ENCODE measurements around the gene RABGAP1L.

Gene RABGAP1L

GRCh38 chr1:174764191-174764590 lies 604.9 kb downstream of the RABGAP1L start:
- no CpG with 5 or more reads among the region's 2 CpGs for WGBS, 2 donors (ENCODE audit: extremely low coverage in 2 of 2, insufficient read length in 2 of 2, insufficient replicate concordance in 1 of 2)
- no peak overlapping the region for H2BK12ac ChIP-seq (ENCODE audit: low read length)
- H3K18ac ChIP-seq (ENCODE audit: low read length), result no peak overlapping the region
- H3K14ac ChIP-seq (ENCODE audit: low read length), result no peak overlapping the region
- H3K27me3 ChIP-seq (ENCODE audit: control insufficient read depth in 3 of 3, insufficient read depth in 3 of 3, low read depth in 1 of 3, low read length in 3 of 3), result no peaks in the 10 kb centered on the region
- H3K9ac ChIP-seq (ENCODE audit: low read depth, low read length, poor library complexity), result no peak overlapping the region
- H2BK5ac ChIP-seq (ENCODE audit: low read length), result no peak overlapping the region
- no peak overlapping the region for H3K4ac ChIP-seq (ENCODE audit: low read length)
- no peak overlapping the region for H3K4me3 ChIP-seq (ENCODE audit: low read length in 2 of 2)
- H2BK15ac ChIP-seq (ENCODE audit: low read length), result no peak overlapping the region
- H3K4me1 ChIP-seq (ENCODE audit: control insufficient read depth in 2 of 2, insufficient read depth in 1 of 2, low read depth in 1 of 2, low read length in 2 of 2), result no peaks in the 10 kb centered on the region
- H3K4me2 ChIP-seq (ENCODE audit: insufficient read depth, low read length, poor library complexity, severe bottlenecking), result no peak overlapping the region
- no peaks in the 10 kb centered on the region for H3K36me3 ChIP-seq (replicated peaks in 1 of 2; ENCODE audit: control insufficient read depth in 2 of 2, insufficient read depth in 2 of 2, low read length in 2 of 2)
- no peak overlapping the region for H3K23ac ChIP-seq (ENCODE audit: low read depth, low read length, poor library complexity)
- H4K91ac ChIP-seq (ENCODE audit: low read depth, low read length, poor library complexity), result no peak overlapping the region
- no peak overlapping the region for H4K8ac ChIP-seq (ENCODE audit: low read depth, low read length)
- H2AFZ ChIP-seq (ENCODE audit: low read length), result no peak overlapping the region
- DNase-seq (ENCODE audit: low spot score), result no peak
- no peak overlapping the region for H2BK120ac ChIP-seq (ENCODE audit: low read depth, low read length)
- no peak overlapping the region for H2AK5ac ChIP-seq (ENCODE audit: low read depth, low read length)
- H3K9me3 ChIP-seq (replicated peaks in 1 of 2; ENCODE audit: control insufficient read depth in 2 of 2, insufficient read depth in 1 of 2, low read depth in 1 of 2, low read length in 2 of 2), result no peaks in the 10 kb centered on the region
- no peaks in the 10 kb centered on the region for H3K79me1 ChIP-seq (ENCODE audit: low read depth, low read length)
- no peak overlapping the region for H3K27ac ChIP-seq (replicated peaks; ENCODE audit: low read length)

DNA sequence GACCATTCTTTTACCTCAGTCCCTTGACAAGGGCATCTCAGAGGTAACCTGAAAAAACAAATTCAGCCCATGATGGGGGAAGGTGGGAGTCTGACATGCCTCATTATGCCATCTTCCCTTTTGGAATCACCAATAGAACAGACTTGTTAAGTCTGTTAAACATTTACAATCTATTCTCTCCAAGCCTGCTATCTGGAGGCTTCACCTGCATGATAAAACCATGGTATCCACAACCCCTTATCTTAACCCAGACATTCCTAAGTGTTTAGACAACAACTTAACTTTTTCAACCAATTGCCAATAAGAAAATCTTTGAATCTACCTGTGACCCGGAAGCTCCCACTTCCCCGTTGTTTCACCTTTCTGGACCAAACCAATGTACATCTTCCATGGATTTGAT lies 607.4 kb downstream of the RABGAP1L start:
- H2BK5ac ChIP-seq (ENCODE audit: low read length), result no peak overlapping the region
- no CpG with 5 or more reads among the region's 2 CpGs for WGBS, 2 donors (ENCODE audit: extremely low coverage in 2 of 2, insufficient read length in 2 of 2, insufficient replicate concordance in 1 of 2)
- DNase-seq (ENCODE audit: low spot score), result no peak
- H2AK5ac ChIP-seq (ENCODE audit: low read depth, low read length), result no peak overlapping the region
- no peaks in the 10 kb centered on the region for H3K9me3 ChIP-seq (replicated peaks in 1 of 2; ENCODE audit: control insufficient read depth in 2 of 2, insufficient read depth in 1 of 2, low read depth in 1 of 2, low read length in 2 of 2)
- no peak overlapping the region for H4K8ac ChIP-seq (ENCODE audit: low read depth, low read length)
- H3K79me1 ChIP-seq (ENCODE audit: low read depth, low read length), result no peaks in the 10 kb centered on the region
- no peak overlapping the region for H3K27ac ChIP-seq (replicated peaks; ENCODE audit: low read length)
- H3K27me3 ChIP-seq (ENCODE audit: control insufficient read depth in 3 of 3, insufficient read depth in 3 of 3, low read depth in 1 of 3, low read length in 3 of 3), result no peaks in the 10 kb centered on the region
- no peak overlapping the region for H3K18ac ChIP-seq (ENCODE audit: low read length)
- no peak overlapping the region for H3K14ac ChIP-seq (ENCODE audit: low read length)
- H2BK15ac ChIP-seq (ENCODE audit: low read length), result no peak overlapping the region
- no peak overlapping the region for H3K4ac ChIP-seq (ENCODE audit: low read length)
- no peak overlapping the region for H2BK120ac ChIP-seq (ENCODE audit: low read depth, low read length)
- no peak overlapping the region for H3K4me2 ChIP-seq (ENCODE audit: insufficient read depth, low read length, poor library complexity, severe bottlenecking)
- no peak overlapping the region for H3K4me3 ChIP-seq (ENCODE audit: low read length in 2 of 2)
- no peaks in the 10 kb centered on the region for H3K4me1 ChIP-seq (ENCODE audit: control insufficient read depth in 2 of 2, insufficient read depth in 1 of 2, low read depth in 1 of 2, low read length in 2 of 2)
- H2BK12ac ChIP-seq (ENCODE audit: low read length), result no peak overlapping the region
- no peak overlapping the region for H2AFZ ChIP-seq (ENCODE audit: low read length)
- no peak overlapping the region for H3K23ac ChIP-seq (ENCODE audit: low read depth, low read length, poor library complexity)
- no peak overlapping the region for H4K91ac ChIP-seq (ENCODE audit: low read depth, low read length, poor library complexity)
- no peaks in the 10 kb centered on the region for H3K36me3 ChIP-seq (replicated peaks in 1 of 2; ENCODE audit: control insufficient read depth in 2 of 2, insufficient read depth in 2 of 2, low read length in 2 of 2)
- H3K9ac ChIP-seq (ENCODE audit: low read depth, low read length, poor library complexity), result no peak overlapping the region

DNA sequence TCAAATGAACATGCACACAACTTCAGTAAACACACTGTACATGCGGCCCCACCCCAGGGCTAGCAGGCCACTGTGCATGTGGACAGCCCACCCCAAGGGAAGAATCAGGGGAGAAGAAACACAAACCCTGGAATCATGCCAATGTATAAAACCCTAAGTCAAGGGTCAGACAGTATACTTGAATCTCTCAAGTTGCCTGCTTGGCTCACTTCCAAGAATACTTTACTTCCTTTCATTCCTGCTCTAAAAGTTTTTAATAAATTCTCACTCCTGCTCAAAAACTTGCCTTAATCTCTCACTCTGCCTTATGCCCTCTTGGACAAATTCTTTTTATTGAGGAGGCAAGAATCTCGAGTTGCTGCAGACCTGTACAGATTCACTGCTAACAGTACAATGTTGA lies 609.2 kb downstream of the RABGAP1L start:
- Histone ChIP-seq H4K91ac (ENCODE audit: low read depth, low read length, poor library complexity) (no peak overlapping the region), H3K27ac (replicated peaks; ENCODE audit: low read length) (no peak overlapping the region), H3K14ac (ENCODE audit: low read length) (no peak overlapping the region), H3K4ac (ENCODE audit: low read length) (no peak overlapping the region), H2BK120ac (ENCODE audit: low read depth, low read length) (no peak overlapping the region), H3K18ac (ENCODE audit: low read length) (no peak overlapping the region), H3K9ac (ENCODE audit: low read depth, low read length, poor library complexity) (no peak overlapping the region), H2BK12ac (ENCODE audit: low read length) (no peak overlapping the region), H2BK15ac (ENCODE audit: low read length) (no peak overlapping the region), H3K27me3 (ENCODE audit: control insufficient read depth in 3 of 3, insufficient read depth in 3 of 3, low read depth in 1 of 3, low read length in 3 of 3) (no peaks in the 10 kb centered on the region), H3K79me1 (ENCODE audit: low read depth, low read length) (no peaks in the 10 kb centered on the region), H2BK5ac (ENCODE audit: low read length) (no peak overlapping the region), H3K23ac (ENCODE audit: low read depth, low read length, poor library complexity) (no peak overlapping the region), H3K4me3 (ENCODE audit: low read length in 2 of 2) (no peak overlapping the region), H3K9me3 (replicated peaks in 1 of 2; ENCODE audit: control insufficient read depth in 2 of 2, insufficient read depth in 1 of 2, low read depth in 1 of 2, low read length in 2 of 2) (no peaks in the 10 kb centered on the region), H3K4me2 (ENCODE audit: insufficient read depth, low read length, poor library complexity, severe bottlenecking) (no peak overlapping the region), H2AFZ (ENCODE audit: low read length) (no peak overlapping the region), H3K4me1 (ENCODE audit: control insufficient read depth in 2 of 2, insufficient read depth in 1 of 2, low read depth in 1 of 2, low read length in 2 of 2) (no peaks in the 10 kb centered on the region), H3K36me3 (replicated peaks in 1 of 2; ENCODE audit: control insufficient read depth in 2 of 2, insufficient read depth in 2 of 2, low read length in 2 of 2) (no peaks in the 10 kb centered on the region), H2AK5ac (ENCODE audit: low read depth, low read length) (no peak overlapping the region), H4K8ac (ENCODE audit: low read depth, low read length) (no peak overlapping the region)
- no peak for DNase-seq (ENCODE audit: low spot score)
- no CpG with 5 or more reads among the region's 2 CpGs for WGBS, 2 donors (ENCODE audit: extremely low coverage in 2 of 2, insufficient read length in 2 of 2, insufficient replicate concordance in 1 of 2)

DNA sequence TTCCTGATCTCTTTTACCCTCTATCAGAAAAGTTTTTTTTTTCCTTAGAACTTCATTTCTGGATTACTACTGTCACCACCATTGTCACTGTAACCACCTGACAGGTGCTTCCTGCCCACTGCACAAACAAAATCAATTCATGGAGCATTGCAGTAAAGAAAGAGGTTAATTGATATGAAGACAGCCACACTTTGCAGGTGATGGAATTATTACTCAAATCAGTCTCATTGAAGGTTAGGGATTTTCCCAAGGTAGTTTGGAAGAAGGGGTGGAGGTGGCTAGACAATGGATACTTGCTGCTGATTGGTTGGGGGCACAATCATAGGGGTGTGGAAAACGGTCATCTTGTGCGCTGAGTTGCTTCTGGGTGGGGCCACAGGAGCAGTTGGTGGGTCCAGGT lies 609.6 kb downstream of the RABGAP1L start:
- Histone ChIP-seq H3K4me2 (ENCODE audit: insufficient read depth, low read length, poor library complexity, severe bottlenecking) (no peak overlapping the region), H3K18ac (ENCODE audit: low read length) (no peak overlapping the region), H2BK120ac (ENCODE audit: low read depth, low read length) (no peak overlapping the region), H3K9me3 (replicated peaks in 1 of 2; ENCODE audit: control insufficient read depth in 2 of 2, insufficient read depth in 1 of 2, low read depth in 1 of 2, low read length in 2 of 2) (no peaks in the 10 kb centered on the region), H3K14ac (ENCODE audit: low read length) (no peak overlapping the region), H3K4me1 (ENCODE audit: control insufficient read depth in 2 of 2, insufficient read depth in 1 of 2, low read depth in 1 of 2, low read length in 2 of 2) (no peaks in the 10 kb centered on the region), H2BK5ac (ENCODE audit: low read length) (no peak overlapping the region), H3K4ac (ENCODE audit: low read length) (no peak overlapping the region), H3K23ac (ENCODE audit: low read depth, low read length, poor library complexity) (no peak overlapping the region), H2BK15ac (ENCODE audit: low read length) (no peak overlapping the region), H3K9ac (ENCODE audit: low read depth, low read length, poor library complexity) (no peak overlapping the region), H3K79me1 (ENCODE audit: low read depth, low read length) (no peaks in the 10 kb centered on the region), H3K27ac (replicated peaks; ENCODE audit: low read length) (no peak overlapping the region), H3K36me3 (replicated peaks in 1 of 2; ENCODE audit: control insufficient read depth in 2 of 2, insufficient read depth in 2 of 2, low read length in 2 of 2) (no peaks in the 10 kb centered on the region), H2AFZ (ENCODE audit: low read length) (no peak overlapping the region), H2BK12ac (ENCODE audit: low read length) (no peak overlapping the region), H4K8ac (ENCODE audit: low read depth, low read length) (no peak overlapping the region), H4K91ac (ENCODE audit: low read depth, low read length, poor library complexity) (no peak overlapping the region), H3K4me3 (ENCODE audit: low read length in 2 of 2) (no peak overlapping the region), H2AK5ac (ENCODE audit: low read depth, low read length) (no peak overlapping the region), H3K27me3 (ENCODE audit: control insufficient read depth in 3 of 3, insufficient read depth in 3 of 3, low read depth in 1 of 3, low read length in 3 of 3) (no peaks in the 10 kb centered on the region)
- DNase-seq (ENCODE audit: low spot score), result no peak
- no CpG with 5 or more reads among the region's 2 CpGs for WGBS, 2 donors (ENCODE audit: extremely low coverage in 2 of 2, insufficient read length in 2 of 2, insufficient replicate concordance in 1 of 2)

Data from neuronal stem cell (in vitro differentiated cells).